LNCAP (cell line): Measurements from ENCODE around the gene APOL6.

Source experiments
- TF ChIP-seq, protein P1 (sequence below): fragments of 450-650 bp; IDR thresholded peaks from 2 replicates; pipeline ENCODE4 v1.5.1; 2017; ENCODE audit warnings: mild to moderate bottlenecking

APOL6 gene

DNA sequence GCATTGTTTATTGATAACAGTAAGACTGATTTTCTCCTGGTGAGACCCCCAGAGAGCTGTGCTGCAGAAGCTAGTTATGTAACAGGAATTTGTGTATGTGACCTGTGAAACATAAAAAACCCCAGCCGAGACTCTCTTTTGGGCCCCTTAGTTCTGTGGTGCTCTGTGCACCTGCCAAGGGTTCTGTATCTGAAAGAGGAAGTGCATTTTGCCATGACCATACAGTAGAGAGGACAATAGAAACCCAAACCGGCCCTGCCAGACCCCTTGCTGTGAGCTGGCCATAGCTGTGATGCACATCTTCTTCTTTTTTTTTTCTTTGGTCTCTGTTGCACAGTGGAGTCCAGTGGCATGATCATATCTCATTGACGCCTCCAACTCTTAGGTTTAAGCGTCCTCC lies 38.1 kb downstream of the APOL6 start:
- TF ChIP-seq, protein P1, sequence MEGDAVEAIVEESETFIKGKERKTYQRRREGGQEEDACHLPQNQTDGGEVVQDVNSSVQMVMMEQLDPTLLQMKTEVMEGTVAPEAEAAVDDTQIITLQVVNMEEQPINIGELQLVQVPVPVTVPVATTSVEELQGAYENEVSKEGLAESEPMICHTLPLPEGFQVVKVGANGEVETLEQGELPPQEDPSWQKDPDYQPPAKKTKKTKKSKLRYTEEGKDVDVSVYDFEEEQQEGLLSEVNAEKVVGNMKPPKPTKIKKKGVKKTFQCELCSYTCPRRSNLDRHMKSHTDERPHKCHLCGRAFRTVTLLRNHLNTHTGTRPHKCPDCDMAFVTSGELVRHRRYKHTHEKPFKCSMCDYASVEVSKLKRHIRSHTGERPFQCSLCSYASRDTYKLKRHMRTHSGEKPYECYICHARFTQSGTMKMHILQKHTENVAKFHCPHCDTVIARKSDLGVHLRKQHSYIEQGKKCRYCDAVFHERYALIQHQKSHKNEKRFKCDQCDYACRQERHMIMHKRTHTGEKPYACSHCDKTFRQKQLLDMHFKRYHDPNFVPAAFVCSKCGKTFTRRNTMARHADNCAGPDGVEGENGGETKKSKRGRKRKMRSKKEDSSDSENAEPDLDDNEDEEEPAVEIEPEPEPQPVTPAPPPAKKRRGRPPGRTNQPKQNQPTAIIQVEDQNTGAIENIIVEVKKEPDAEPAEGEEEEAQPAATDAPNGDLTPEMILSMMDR: no peak

DNA sequence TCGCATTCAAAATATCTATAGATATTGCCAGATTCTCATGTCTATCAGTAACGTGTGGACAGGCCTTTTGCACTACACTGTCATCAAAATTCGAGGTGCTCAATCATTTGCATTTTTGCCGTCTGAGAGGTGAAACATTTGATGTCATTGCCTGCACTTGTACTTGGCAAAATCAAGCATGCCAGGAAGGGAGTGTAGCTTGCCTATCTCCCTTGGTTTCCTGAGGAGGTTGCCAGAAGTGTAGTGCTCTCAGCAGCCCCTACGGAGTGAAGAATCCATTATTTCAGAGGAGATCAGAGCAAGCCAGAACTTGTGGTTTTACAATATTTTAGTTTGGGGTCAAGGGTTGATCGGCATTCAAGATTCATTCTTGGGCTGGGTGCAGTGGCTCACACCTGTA lies 39.2 kb downstream of the APOL6 start:
- TF ChIP-seq, protein P1: no peak

DNA sequence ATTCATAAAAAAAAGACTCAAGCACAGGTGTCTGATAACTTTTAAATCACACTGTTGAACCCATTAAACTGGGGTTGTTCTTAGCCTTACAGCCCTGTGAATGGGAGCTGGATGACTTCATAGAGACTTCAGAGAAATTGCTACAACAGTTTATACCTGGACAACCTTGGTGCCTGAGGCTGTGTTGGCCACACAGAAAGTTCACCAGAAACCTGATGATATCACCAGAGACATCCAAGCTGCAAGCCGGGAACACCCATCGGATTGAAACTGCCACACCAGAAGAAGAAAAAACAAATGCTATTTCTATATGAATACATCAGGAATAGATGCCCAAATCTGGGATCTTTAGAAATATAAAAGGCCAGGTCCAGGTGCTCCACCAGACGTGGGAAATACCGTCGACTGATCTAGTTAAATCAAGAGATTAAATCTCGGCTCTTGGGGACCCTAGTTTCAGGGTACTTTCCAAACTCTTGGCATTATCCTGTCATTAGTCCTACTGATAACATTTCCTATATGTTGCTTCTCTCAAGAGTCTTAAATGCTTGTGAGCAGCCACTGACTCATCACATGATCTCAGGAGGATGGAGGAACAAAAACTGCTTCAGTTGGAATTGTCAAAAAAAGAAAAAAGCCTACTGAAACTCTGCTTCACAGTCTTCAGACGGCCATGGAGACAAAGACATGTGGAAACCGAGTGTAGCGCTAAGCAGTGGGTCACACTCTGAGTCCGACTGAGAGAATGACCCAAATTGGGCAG lies 40.8 kb downstream of the APOL6 start:
- TF ChIP-seq, protein P1: no peak

DNA sequence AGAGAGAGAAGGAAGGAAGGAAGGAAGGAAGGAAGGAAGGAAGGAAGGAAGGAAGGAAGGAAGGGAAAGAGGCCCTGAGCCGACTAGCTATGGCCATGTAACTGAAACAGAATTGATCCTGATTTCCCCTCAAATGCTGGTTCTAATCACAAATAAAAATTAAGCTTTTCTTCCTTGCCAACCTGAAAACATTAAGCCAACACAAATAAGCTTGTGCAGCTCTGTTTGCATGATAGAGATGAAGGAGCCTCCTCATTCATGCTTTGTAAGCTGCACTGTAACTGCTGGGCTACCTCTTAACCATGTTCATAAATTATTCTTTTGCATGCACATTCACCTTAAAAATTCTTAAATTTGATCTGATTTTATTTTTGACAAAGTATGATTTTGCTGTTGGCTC lies 41.8 kb downstream of the APOL6 start:
- TF ChIP-seq, protein P1: no peak

DNA sequence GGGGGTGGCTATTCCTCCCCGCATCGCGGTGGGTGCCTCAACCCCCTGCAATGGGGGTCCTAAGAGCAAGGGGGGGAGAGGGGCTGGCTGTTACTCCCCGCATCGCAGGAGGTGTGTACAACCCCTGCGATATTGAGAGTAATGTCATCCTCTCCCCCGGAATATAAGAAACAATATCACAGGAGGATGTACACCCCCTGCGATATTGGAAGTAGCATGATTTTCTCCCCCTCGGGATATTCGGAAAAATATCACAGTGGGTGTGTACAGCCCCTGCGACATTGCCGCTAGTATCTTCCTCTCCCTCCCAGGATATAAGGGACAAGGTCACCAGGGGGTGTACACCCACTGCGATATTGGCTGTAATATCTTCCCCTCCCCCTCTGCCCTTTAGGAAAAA lies 47.0 kb downstream of the APOL6 start:
- TF ChIP-seq, protein P1: no peak

DNA sequence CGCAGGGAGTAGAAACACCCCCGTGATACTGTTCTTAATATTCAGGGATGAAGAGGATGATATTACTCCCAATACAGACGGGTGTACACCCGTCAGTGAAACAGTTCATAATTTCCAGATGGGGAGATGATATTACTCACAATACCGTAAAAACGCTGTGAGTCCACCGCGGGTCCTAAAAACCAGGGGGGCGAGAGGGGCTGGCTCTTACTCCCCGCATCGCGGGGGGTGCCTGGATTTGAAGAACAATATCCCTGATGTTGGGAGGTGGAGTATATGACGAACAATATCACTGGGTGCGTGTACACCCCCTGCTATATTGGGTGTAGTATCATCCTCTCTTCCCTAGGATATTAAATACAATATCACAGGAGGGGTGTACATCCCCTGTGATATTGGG lies 48.9 kb downstream of the APOL6 start:
- TF ChIP-seq, protein P1: no peak

DNA sequence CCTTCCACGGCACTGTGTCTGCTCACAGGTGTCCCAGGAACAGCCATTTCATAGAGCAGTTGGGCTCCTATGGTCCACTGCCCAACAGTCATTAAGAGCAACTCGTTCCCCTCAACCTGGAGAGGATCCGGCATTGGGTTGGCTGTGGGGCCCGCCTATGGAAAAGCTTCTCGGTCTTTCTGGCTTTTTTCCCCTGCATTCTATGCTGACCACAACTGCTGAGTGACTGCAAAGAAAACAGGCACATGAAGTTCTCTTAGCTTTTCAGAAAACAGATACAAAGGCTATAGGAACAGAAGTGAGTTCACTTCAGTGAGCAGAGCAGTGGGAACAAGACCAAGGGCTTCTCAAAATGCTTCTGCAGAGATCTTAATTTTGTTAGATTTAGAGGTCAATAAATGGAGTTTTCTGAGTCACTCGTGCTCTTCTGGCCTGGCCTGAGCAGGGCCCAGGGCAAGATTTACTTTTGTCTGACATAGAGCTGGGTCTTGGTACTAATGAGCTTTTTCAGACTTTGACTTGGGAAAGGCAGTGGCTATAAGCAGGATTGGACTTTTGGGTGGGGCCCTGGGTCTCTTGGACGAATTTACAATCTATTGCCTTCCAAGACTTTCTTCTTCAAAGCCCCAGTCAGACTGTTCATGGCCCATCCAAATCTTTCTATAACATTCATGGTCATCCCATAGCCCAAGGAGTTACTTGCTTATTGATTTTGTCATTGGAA lies 55.8 kb downstream of the APOL6 start:
- TF ChIP-seq, protein P1: no peak
